NCI-H1105 (cell line): ENCODE results near the gene USP48.

Source experiments
- DNase-seq: peaks from one replicate; lab custom pipeline; 2025; lab: John Stamatoyannopoulos, UW

USP48 gene

DNA sequence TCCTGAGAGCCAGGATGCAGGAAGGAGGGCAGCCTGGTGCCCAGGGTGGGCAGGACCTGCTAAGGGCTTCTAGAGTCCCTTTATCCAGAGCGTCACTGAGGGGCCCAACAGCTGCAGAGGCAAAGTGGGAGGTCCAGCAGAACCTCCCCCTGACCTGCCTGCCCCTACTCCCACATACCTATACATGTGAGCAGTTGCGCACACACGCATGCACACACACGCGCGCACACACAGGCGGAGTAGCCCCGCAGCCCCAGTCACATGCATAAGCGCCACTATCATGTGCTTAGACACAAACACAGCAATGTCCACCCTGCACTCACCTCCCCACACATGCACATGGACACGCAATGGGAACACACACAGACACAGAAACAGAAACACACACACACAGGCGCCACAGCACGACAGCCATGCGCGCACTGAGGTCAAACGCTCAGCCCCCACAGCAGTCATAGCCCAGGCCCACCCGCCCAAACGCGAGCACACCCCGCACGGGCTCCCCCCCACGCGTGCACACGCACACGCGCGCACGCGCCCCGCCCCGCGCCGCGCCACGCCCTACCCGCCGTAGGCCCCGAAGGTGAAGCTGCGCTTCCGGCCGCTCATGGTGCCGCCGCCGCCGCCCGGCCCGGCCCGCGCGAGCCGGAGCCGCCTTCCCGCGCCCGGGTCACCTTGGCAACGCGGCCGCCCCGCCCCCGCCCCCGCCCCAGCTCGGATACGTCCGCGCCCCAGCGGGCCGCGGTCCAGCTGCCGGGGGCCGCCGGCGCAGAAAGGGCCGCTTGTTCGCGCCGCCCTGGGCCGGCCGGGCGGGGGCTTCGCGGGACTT, 131.5 kb downstream of the USP48 start:
- peak; percentile 52 for DNase-seq

- no peak for DNase-seq
These were observed 132.5 kb downstream of the USP48 start for GRCh38 chr1:21650400-21650799.

- no peak for DNase-seq
These were observed 133.6 kb downstream of the USP48 start for GRCh38 chr1:21649315-21649714.

- DNase-seq: no peak
These were observed 134.2 kb downstream of the USP48 start for GRCh38 chr1:21648791-21649190.

DNA sequence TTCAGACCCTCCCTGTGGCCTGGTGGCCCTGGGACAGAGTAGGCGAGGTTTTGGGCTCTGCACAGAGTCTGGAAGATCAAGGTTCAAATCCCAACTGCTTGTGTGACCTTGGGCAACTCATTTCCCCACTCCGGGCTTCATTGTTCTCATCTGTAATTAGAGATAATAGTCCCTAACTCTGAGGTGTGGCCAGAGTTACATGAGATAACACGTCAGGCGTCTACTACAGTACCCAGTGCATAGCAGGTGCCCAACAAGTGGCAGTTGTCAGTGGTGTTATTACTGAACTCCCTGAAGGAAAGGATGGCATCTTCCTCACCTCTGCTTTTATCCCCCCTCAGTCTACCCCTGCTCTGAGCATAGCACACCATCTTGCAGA, 134.6 kb downstream of the USP48 start:
- DNase-seq: no peak

DNA sequence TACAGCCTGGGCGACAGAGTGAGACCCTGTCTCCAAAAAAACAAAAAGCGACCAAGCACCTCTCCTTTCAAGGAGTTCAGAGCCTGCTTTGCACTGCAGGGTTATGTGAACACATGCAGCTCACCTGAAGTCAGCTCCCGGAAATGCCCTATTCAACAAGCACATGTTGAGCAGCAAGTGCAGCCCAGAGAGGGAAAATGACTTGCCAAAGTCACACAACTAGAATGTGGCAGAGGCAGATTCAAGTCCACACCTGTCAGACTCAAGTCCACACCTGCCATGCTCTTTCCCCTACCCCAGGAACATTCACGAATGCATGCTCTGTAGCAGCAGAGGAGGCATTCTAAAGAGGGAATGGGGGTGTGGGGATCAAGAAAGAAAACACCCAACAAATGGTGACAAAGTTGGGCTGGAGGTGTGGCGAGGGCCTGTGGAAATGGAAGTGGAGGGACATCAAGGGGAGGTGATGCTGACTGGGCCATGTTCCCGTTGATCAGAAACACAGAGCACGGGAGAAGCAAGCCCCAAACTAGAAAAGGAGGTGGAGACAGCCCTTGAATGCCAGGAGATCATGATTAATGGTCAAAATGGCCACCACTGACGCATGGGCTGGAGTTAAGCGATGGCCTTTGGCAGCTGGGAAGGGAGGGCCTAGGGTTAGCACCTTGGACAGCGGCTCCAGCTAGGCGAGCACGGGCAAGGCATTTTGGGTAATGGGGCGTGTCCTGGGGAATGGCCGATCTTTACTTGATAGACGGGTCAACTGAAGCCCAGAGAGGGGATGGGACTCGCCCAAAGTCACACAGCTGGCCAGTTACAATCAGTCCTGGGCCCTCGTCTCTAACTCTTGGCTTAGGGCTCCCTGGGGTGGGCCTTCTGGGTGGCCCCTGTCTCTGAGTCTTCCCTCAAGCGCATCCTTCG, 135.3 kb downstream of the USP48 start:
- DNase-seq: no peak

- no peak for DNase-seq
These were observed 137.4 kb downstream of the USP48 start for GRCh38 chr1:21645550-21645949.

GRCh38 chr1:21644906-21645305, 138.0 kb downstream of the USP48 start:
- DNase-seq: no peak

DNA sequence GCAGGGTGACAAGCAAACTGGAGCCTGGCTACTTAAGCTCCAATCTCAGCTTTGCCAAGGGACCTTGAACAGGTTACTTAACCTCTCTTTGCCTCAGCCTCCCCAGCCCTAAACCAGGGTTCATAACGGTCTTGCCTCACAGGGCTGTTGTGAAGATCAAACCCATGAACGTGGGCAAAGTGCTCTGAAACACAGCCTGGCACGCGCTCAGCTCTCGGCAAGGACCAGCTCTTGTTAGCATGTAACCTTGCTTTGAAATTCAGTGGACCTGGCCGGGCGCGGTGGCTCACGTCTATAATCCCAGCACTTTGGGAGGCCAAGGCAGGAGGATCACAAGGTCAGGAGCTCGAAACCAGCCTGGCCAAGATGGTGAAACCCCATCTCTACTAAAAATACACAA, 138.6 kb downstream of the USP48 start:
- DNase-seq: no peak

- DNase-seq: no peak
These were observed 139.3 kb downstream of the USP48 start for GRCh38 chr1:21643624-21644023.

DNA sequence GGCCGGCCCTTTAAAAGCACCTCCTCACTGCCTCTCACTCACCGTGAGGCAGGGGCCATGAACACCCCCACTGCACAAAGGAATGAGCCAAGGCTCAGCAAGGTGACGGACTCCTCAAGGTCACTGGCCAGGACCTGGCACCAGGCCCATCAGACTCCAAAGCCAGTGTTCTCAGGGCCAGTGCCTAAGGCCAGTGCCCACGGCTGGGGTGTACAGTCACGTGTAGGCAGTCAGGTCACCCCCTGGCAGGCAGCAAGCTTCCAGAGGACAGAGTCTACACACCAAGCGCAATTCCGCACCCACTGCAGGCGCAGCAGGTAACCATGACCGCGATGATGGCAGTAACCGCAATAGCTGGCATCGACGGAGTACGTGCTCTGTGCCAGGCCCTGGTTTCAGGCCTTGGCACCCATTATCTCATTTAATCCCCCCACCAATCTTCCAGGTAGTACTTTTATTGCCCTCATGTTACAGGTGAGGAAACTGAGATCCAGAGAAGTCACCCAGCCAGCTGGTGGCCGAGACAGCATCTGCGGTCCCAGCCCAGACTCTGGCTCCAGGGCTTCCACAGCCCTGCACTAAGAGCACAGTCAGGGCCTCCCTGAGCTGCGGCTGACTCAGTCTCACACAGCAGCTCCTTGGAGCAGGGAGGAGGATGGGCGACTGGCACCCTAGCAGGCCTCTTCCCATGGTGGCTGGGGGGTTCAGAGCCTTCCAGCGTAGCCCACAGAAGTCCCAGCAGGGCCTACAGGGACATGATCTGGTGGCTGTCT, 140.8 kb downstream of the USP48 start:
- DNase-seq: no peak

GRCh38 chr1:21641537-21641936, 141.4 kb downstream of the USP48 start:
- DNase-seq: no peak

DNA sequence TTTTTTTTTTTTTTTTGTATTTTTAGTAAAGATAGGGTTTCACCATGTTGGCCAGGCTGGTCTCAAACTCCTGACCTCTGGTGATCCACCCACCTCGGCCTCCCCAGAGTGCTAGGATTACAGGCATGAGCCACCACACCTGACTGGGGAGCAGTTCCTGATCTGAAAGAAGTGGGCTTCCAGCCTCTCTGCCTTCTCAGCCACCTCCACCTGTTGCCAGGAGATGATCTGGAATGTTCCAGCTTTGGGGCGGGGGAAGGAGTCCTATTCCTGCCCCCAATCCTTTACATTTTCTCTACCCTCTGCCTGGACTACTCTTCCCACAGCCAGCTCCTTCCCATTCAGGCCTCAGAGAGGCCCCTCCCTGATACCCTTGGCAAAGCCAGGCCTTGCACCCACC, 141.9 kb downstream of the USP48 start:
- DNase-seq: no peak

DNA sequence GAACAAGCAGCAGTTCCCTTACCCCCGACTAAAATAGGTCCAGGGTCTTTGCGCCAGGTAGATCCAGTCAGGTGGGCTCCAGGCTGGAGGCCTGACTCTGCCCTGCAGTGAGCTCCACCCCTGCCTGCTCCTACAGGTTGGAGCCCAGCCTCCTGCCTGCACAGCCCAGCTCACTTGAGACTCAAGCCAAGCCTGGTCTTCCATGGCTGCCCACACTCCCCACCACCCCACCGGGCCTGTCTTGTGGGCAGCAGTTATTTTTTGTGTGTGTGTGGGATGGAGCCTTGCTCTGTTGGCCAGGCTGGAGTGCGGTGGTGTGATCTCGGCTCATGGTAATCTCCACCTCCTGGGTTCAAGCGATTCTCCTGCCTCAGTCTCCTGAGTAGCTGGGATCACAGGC, 142.3 kb downstream of the USP48 start:
- no peak for DNase-seq

- DNase-seq: no peak
These were observed 143.3 kb downstream of the USP48 start for GRCh38 chr1:21639594-21640041.

GRCh38 chr1:21638531-21639341, 144.2 kb downstream of the USP48 start:
- peak; percentile 23 for DNase-seq

DNA sequence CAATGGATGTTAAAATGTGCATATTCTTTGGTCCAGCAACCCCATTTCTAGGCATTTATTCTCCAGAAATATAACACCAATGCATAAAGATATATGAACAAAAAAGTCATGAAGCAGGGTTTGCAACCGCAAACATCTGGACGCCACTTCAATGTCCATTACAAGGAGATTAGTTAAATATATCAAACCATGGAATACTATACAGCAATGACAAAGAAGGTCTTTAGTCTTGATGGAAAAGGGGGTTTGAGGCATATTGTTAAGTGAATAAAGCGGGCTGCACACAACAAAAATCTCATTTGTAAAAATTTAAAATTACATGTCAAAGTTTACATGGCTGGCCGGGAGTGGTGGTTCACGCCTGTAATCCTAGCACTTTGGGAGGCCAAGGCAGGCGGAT, 145.4 kb downstream of the USP48 start:
- DNase-seq: no peak

GRCh38 chr1:21636029-21636428, 146.9 kb downstream of the USP48 start:
- no peak for DNase-seq

DNA sequence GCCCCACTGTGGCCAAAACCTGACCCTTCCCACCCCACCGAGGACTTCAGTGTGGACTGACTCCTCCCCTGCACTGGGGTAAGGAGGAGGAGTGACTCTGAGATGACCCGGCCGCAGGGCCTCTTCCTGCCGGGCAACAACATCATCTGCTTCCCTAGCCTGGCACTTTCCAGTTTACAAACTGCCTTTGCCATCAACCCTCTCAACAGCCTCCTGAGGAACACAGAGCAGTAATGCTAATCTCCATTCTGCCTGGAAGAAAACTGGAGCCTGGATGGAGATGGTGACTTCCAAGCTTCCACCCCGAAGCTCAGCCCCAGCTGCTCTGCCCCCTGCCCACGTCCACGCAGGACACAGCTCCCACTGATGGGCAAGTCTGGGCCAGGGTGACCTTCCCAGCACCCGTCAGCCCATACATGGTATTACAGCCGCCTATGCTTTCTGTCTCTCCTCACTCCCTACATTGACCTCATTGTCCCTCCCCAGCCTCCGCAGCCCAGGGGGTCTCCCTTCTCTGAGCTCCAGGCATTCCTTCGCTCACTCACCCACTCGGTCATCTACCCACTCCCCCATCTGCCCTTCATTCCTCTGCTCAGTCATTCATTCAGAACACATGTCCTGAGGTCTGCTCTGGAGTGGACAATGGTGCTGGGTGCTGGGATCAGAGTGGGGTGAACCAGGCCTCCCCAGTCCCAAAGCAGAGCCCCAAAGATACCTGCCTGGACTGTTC, 148.0 kb downstream of the USP48 start:
- DNase-seq: no peak

DNA sequence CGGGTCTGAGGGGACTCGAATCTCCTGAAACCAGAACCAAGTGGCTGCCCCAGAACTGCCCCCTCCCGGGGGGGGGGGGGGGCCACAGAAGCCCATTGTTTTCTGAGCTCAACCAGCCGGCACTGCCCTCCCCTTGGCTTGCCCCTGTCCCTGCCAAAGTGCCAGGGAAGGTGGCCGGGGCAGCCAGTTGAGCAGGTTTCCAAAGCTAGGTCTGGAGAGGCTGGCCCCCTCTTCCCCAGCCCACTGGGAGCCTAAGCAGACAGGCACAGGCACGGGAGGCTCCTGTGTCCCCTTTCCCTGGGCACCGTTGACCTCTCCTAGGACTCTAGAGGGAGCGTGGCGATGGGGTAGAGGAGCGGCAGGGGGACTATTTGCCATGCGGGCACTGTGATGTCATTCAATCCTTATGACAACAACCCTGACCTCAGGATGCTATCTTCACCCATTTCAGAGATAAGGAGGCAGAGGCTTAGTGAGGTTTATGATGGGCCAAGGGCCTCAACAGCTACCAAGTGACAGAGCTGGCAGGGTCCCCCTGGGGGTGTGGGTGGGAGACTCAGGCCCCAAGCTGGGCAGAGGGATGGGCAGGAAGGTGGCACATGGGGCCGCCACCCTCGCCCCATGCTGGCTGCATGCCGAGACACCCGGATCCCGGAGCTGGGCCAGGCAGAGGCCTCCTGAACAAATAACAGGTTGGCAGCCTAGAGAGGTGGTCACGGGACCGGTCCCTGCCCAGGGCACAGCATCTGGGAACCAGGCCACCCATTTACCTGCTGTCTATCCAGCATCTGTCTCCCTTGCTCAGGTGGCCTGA, 148.8 kb downstream of the USP48 start:
- DNase-seq: no peak
